Urothelium cell line (cell line): Measurements from ENCODE around the gene FLNA.
"Not testable (repeated sequence)": the region's sequence is repeated elsewhere in the genome, so short reads cannot be mapped to it uniquely, and the experiment has no call there.

Experiments
- DNase-seq: peaks from one replicate; pipeline ENCODE4 v3.0.0; 2011; ENCODE audit warnings: low spot score, mixed read lengths
- FAIRE-seq: peaks from 2 replicates; lab custom pipeline; 2011; peaks lifted over from hg19 to GRCh38; lab: Jason Lieb, UNC

FLNA gene

GRCh38 chrX:154398668-154399526 is 24.5 kb upstream of the FLNA start:
- no peak for FAIRE-seq
- peak; percentile 59 for DNase-seq

GRCh38 chrX:154397888-154398667 is 23.6 kb upstream of the FLNA start, which contains the start of gene RPL10:
TSS of gene RPL10 (plus strand) at chrX:154398377. CDS start at chrX:154398520, 143 bp downstream.
- DNase-seq (peak; percentile 96), FAIRE-seq (peak; percentile 46)

GRCh38 chrX:154396973-154397887 is 22.8 kb upstream of the FLNA start:
- no peak for FAIRE-seq
- DNase-seq, result peak; percentile 67

GRCh38 chrX:154396363-154396762 is 21.9 kb upstream of the FLNA start:
- DNase-seq, FAIRE-seq: not testable (repeated sequence)

GRCh38 chrX:154389812-154390747 is 15.6 kb upstream of the FLNA start:
- not testable (repeated sequence) for DNase-seq
- FAIRE-seq, result peak; percentile 98

- peak; percentile 50 for FAIRE-seq
- DNase-seq, result not testable (repeated sequence)
Measured at GRCh38 chrX:154388649-154389048, 14.2 kb upstream of the FLNA start.

- not testable (repeated sequence) for DNase-seq
- peak; percentile 95 for FAIRE-seq
Measured at GRCh38 chrX:154388094-154388493, 13.7 kb upstream of the FLNA start.

- no peak for FAIRE-seq
- no peak for DNase-seq
Measured at GRCh38 chrX:154384284-154384892, 10.0 kb upstream of the FLNA start.

GRCh38 chrX:154383359-154384283 is 9.2 kb upstream of the FLNA start:
- no peak for FAIRE-seq
- no peak for DNase-seq

GRCh38 chrX:154382483-154383069 is 8.1 kb upstream of the FLNA start:
- FAIRE-seq (no peak), DNase-seq (no peak)

- FAIRE-seq (no peak), DNase-seq (no peak)
Measured at GRCh38 chrX:154381271-154381670, 6.8 kb upstream of the FLNA start.

GRCh38 chrX:154380787-154381186 is 6.4 kb upstream of the FLNA start:
- FAIRE-seq (no peak), DNase-seq (no peak)

GRCh38 chrX:154380153-154380552 is 5.7 kb upstream of the FLNA start:
- FAIRE-seq, result no peak
- DNase-seq, result no peak

GRCh38 chrX:154379569-154379951 is 5.1 kb upstream of the FLNA start:
- FAIRE-seq, result no peak
- no peak for DNase-seq

- peak; percentile 98 for FAIRE-seq
Measured at GRCh38 chrX:154378799-154379568, 4.5 kb upstream of the FLNA start, which contains the start of gene EMD. TSS of gene EMD (plus strand) at chrX:154379295. CDS start at chrX:154379485, 190 bp downstream.

GRCh38 chrX:154378059-154378798 is 3.8 kb upstream of the FLNA start:
- FAIRE-seq, result no peak
- DNase-seq, result no peak

More at GRCh38 chrX:154378799-154379568, 4.5 kb upstream of the FLNA start, which contains the start of gene EMD:
- peak; percentile 93 for DNase-seq
